HEK293 (cell line): ENCODE results near the gene CCDC71L.

Experiments
- CTCF ChIA-PET: fragments of 350-600 bp; formaldehyde crosslinking; extraction: SDS; loops from one replicate; lab custom pipeline; 2021; ENCODE audit warnings: antibody characterized with exemption; lab: Yijun Ruan, JAX
- POLR2A ChIA-PET: fragments of 300-600 bp; formaldehyde crosslinking; extraction: SDS; loops from one replicate; lab custom pipeline; 2020; ENCODE audit warnings: antibody characterized with exemption, inconsistent platforms; lab: Yijun Ruan, JAX
- H3K27ac ChIP-seq: fragments of 200-500 bp; sonication (Bioruptor generic); 2 replicates; pipeline ENCODE4 v1.5.1; 2014; ENCODE audit warnings: low read depth, low read length, control low read depth, inconsistent platforms; ENCODE audit errors: extremely low read depth
- H3K36me3 ChIP-seq, 2 experiments: fragments of 200-500 bp in 1 of 2; sonication (Bioruptor generic) in 1 of 2; 1 replicate in 1 of 2; 2 replicates in 1 of 2; pipeline ENCODE4 v1.5.1; 2014 to 2017; ENCODE audit warnings: inconsistent platforms in 2 of 2, low read length in 2 of 2; ENCODE audit not compliant: control insufficient read depth in 2 of 2, insufficient read depth in 1 of 2
- H3K4me1 ChIP-seq: fragments of 200-500 bp; sonication (Bioruptor generic); 2 replicates; pipeline ENCODE4 v1.5.1; 2014; ENCODE audit warnings: mild to moderate bottlenecking, low read length, inconsistent platforms; ENCODE audit not compliant: control insufficient read depth, insufficient read depth
- H3K4me3 ChIP-seq: 2 replicates; pipeline ENCODE4 v1.5.1; 2011; ENCODE audit warnings: low read depth, mild to moderate bottlenecking, control low read depth, low read length, moderate library complexity
- H3K9me3 ChIP-seq: fragments of 200-500 bp; sonication (Bioruptor generic); 2 replicates; pipeline ENCODE4 v1.5.1; 2014; ENCODE audit warnings: low read depth, low read length, inconsistent platforms; ENCODE audit not compliant: control insufficient read depth, insufficient read depth
- GLI2 ChIP-seq: fragments of 450-650 bp; formaldehyde crosslinking; IDR thresholded peaks from 2 replicates; pipeline ENCODE4; 2017; ENCODE audit warnings: missing biosample characterization, missing genetic modification characterization, low read depth, borderline replicate concordance
- KLF17 ChIP-seq: fragments of 450-650 bp; formaldehyde crosslinking; IDR thresholded peaks from 2 replicates; pipeline ENCODE4 v1.5.1; 2016; ENCODE audit warnings: missing biosample characterization, missing genetic modification characterization
- PBX3 ChIP-seq: sonication (generic); formaldehyde crosslinking; IDR thresholded peaks from 2 replicates; pipeline ENCODE4 v1.8.1; 2022; ENCODE audit warnings: mild to moderate bottlenecking, moderate library complexity, missing genetic modification reagents
- SP2 ChIP-seq: fragments of 450-650 bp; formaldehyde crosslinking; IDR thresholded peaks from 2 replicates; pipeline ENCODE4 v1.5.1; 2016; ENCODE audit warnings: missing biosample characterization, missing genetic modification characterization
- ZBTB17 ChIP-seq: fragments of 450-650 bp; formaldehyde crosslinking; IDR thresholded peaks from 2 replicates; pipeline ENCODE4 v1.5.1; 2016; ENCODE audit warnings: missing biosample characterization, missing genetic modification characterization
- ZNF10 ChIP-seq: fragments of 450-650 bp; formaldehyde crosslinking; IDR thresholded peaks from 2 replicates; pipeline ENCODE4 v1.5.1; 2017; ENCODE audit warnings: missing biosample characterization, missing genetic modification characterization
- ZNF248 ChIP-seq: fragments of 450-650 bp; formaldehyde crosslinking; IDR thresholded peaks from 2 replicates; pipeline ENCODE4 v1.5.1; 2017; ENCODE audit warnings: missing biosample characterization, missing genetic modification characterization
- ZNF394 ChIP-seq: fragments of 450-650 bp; formaldehyde crosslinking; IDR thresholded peaks from 2 replicates; pipeline ENCODE4 v1.5.1; 2016; ENCODE audit warnings: missing biosample characterization, missing genetic modification characterization, mild to moderate bottlenecking, moderate library complexity, borderline replicate concordance
- ZNF580 ChIP-seq: fragments of 450-650 bp; formaldehyde crosslinking; IDR thresholded peaks from 2 replicates; pipeline ENCODE4 v1.5.1; 2016; ENCODE audit warnings: missing biosample characterization, missing genetic modification characterization
- ZNF610 ChIP-seq: fragments of 450-650 bp; formaldehyde crosslinking; IDR thresholded peaks from 2 replicates; pipeline ENCODE4 v1.5.1; 2016; ENCODE audit warnings: missing biosample characterization, missing genetic modification characterization, borderline replicate concordance
- ZNF658 ChIP-seq: fragments of 450-650 bp; formaldehyde crosslinking; IDR thresholded peaks from 2 replicates; pipeline ENCODE4; 2016; ENCODE audit warnings: missing biosample characterization, missing genetic modification characterization
- ZNF660 ChIP-seq: fragments of 450-650 bp; IDR thresholded peaks from 2 replicates; pipeline ENCODE4 v1.5.1; 2018; ENCODE audit warnings: missing biosample characterization, mild to moderate bottlenecking, missing genetic modification characterization
- ZNF701 ChIP-seq: fragments of 450-650 bp; formaldehyde crosslinking; IDR thresholded peaks from 2 replicates; pipeline ENCODE4 v1.5.1; 2016; ENCODE audit warnings: missing biosample characterization, missing genetic modification characterization
- ZNF837 ChIP-seq: fragments of 450-650 bp; formaldehyde crosslinking; IDR thresholded peaks from 2 replicates; pipeline ENCODE4 v1.5.1; 2016; ENCODE audit warnings: missing biosample characterization, missing genetic modification characterization
- TF ChIP-seq, protein P1 (sequence below): fragments of 450-650 bp; formaldehyde crosslinking; IDR thresholded peaks from 2 replicates; pipeline ENCODE4 v1.5.1; 2016; ENCODE audit warnings: missing biosample characterization, missing genetic modification characterization
- TF ChIP-seq, protein P2 (sequence below): fragments of 450-650 bp; formaldehyde crosslinking; IDR thresholded peaks from 2 replicates; pipeline ENCODE4 v1.5.1; 2016; ENCODE audit warnings: missing biosample characterization, missing genetic modification characterization

Gene CCDC71L

DNA sequence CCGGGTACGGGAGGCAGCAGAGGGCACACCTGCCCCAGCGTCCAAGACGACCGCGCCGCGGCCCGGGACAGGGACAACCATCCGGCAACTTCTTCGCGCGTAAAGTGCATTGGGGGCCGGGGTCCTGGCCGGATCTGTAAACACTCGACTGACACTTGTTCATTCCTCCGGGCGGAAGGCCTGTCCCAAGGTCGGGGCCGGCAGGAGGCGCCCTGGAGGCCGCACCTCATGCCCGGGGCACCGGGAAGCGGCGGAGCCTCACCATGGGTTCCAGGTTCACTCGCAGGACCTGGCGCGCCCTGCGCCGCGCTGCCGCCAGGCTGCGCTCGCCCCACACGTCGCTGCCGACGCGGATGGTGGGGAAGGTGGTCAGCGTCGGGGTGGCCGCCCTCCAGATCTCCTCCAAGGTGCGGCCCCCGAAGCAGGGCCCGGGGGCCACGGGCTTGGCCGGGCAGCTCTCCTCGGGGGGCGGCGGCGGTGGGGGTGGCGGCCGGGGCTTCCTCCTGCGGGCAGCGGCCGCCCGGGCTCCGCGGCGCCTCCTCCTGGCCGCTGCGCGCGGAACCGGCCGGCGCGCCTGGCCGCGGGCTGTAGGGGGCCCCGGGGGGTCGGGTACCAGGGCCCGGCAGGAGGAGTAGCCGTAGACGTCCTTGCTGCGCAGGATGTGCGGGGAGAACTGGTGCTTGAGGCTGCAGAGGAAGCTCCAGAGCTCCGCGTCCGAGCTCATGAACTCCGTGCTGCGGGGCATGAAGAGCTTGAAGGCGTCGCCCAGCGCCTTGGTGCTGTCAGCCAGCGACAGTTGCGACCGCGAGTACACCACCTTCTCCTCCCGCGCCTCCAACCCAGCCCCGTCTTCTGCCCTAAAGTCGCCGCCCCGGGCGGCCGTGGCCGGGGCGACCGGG lies 746 bp downstream of the CCDC71L start (continued):
- TF ChIP-seq SP2 (tag by site-specific recombination) (peak; percentile 63), PBX3 (CRISPR knock-in tag) (peak; percentile 42; the same call in 1 of the 2 replicates), ZNF248 (tag by site-specific recombination) (no peak), ZNF660 (peak; percentile 91)

DNA sequence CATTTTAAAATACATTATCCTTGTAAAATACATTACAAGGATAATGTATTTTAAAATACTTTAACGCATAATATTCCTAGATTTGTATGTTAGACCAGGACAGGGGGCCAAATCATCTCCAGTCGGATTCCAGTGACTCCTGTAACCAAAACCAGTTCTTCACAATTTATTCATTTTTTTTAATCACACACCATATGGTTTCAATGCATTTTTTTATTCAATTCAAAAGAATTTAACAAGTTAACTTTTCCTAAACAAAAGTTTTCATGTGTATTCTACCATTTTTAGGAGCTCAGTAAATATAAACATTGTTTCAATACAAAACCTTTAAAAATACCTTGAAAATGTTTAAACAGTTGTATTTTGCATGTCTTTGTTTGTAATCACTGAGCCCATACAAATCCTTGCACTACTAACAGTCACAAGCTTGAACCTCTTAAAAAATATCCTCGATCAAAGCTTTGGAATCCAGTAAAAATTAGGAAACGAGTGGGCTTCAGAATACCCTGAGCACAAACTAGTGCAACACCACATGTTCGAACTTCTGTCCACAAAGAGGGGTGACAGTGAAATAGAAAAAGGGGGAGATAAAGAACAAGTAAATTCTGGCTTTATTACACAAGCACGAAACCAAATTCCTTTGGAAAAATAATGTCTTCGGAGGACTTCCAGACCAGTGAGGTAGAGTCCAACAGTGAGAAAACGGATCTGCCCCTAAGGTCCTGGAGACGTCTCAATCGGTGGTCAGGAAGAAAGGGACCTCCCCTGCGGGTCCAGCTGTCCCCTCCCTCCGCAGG lies 1.6 kb downstream of the CCDC71L start:
- CTCF ChIA-PET = interaction anchor here (0.6 to 4.2 kb wide), 14 partner anchors 20 to 1168 kb away, joined by 3 to 26 read pairs (median 3); no protein-coding TSS in a partner anchor
- H3K4me3 ChIP-seq = peak overlapping the region; percentile 94
- H3K9me3 ChIP-seq = no peaks in the 10 kb centered on the region
- POLR2A ChIA-PET = no interaction called here
- H3K27ac ChIP-seq = peak overlapping the region; percentile 19; the same call in 1 of the 2 replicates
- H3K4me1 ChIP-seq = no peaks in the 10 kb centered on the region
- TF ChIP-seq ZBTB17 (tag by site-specific recombination) = peak; percentile 84; the same call in 1 of the 2 replicates
- TF ChIP-seq, protein P1, sequence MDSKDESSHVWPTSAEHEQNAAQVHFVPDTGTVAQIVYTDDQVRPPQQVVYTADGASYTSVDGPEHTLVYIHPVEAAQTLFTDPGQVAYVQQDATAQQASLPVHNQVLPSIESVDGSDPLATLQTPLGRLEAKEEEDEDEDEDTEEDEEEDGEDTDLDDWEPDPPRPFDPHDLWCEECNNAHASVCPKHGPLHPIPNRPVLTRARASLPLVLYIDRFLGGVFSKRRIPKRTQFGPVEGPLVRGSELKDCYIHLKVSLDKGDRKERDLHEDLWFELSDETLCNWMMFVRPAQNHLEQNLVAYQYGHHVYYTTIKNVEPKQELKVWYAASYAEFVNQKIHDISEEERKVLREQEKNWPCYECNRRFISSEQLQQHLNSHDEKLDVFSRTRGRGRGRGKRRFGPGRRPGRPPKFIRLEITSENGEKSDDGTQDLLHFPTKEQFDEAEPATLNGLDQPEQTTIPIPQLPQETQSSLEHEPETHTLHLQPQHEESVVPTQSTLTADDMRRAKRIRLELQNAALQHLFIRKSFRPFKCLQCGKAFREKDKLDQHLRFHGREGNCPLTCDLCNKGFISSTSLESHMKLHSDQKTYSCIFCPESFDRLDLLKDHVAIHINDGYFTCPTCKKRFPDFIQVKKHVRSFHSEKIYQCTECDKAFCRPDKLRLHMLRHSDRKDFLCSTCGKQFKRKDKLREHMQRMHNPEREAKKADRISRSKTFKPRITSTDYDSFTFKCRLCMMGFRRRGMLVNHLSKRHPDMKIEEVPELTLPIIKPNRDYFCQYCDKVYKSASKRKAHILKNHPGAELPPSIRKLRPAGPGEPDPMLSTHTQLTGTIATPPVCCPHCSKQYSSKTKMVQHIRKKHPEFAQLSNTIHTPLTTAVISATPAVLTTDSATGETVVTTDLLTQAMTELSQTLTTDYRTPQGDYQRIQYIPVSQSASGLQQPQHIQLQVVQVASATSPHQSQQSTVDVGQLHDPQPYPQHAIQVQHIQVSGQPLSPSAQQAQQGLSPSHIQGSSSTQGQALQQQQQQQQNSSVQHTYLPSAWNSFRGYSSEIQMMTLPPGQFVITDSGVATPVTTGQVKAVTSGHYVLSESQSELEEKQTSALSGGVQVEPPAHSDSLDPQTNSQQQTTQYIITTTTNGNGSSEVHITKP (tag by site-specific recombination) = peak; percentile 42; the same call in 1 of the 2 replicates
- no peak for TF ChIP-seq ZNF837
- TF ChIP-seq ZNF394 (tag by site-specific recombination) = no peak
- no peak for TF ChIP-seq ZNF658 (tag by site-specific recombination)
- TF ChIP-seq KLF17 = no peak
- TF ChIP-seq ZNF701 = no peak
- TF ChIP-seq ZNF10 (tag by site-specific recombination) = no peak
- TF ChIP-seq ZNF610 = no peak
- TF ChIP-seq GLI2 (tag by site-specific recombination) = no peak
- TF ChIP-seq, protein P2, sequence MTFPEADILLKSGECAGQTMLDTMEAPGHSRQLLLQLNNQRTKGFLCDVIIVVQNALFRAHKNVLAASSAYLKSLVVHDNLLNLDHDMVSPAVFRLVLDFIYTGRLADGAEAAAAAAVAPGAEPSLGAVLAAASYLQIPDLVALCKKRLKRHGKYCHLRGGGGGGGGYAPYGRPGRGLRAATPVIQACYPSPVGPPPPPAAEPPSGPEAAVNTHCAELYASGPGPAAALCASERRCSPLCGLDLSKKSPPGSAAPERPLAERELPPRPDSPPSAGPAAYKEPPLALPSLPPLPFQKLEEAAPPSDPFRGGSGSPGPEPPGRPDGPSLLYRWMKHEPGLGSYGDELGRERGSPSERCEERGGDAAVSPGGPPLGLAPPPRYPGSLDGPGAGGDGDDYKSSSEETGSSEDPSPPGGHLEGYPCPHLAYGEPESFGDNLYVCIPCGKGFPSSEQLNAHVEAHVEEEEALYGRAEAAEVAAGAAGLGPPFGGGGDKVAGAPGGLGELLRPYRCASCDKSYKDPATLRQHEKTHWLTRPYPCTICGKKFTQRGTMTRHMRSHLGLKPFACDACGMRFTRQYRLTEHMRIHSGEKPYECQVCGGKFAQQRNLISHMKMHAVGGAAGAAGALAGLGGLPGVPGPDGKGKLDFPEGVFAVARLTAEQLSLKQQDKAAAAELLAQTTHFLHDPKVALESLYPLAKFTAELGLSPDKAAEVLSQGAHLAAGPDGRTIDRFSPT = no peak
- no peak for TF ChIP-seq ZNF580 (tag by site-specific recombination)
- TF ChIP-seq PBX3 (CRISPR knock-in tag) = no peak
- no peaks in the 10 kb centered on the region for H3K36me3 ChIP-seq
